NOMO-1 (cell line): ENCODE data around the gene LIPM.

Experiments
- DNase-seq, 2 experiments: peaks; one replicate each; lab custom pipeline; 2025; ENCODE audit not compliant: unreplicated experiment in 2 of 2; lab: John Stamatoyannopoulos, UW

Gene LIPM

DNA sequence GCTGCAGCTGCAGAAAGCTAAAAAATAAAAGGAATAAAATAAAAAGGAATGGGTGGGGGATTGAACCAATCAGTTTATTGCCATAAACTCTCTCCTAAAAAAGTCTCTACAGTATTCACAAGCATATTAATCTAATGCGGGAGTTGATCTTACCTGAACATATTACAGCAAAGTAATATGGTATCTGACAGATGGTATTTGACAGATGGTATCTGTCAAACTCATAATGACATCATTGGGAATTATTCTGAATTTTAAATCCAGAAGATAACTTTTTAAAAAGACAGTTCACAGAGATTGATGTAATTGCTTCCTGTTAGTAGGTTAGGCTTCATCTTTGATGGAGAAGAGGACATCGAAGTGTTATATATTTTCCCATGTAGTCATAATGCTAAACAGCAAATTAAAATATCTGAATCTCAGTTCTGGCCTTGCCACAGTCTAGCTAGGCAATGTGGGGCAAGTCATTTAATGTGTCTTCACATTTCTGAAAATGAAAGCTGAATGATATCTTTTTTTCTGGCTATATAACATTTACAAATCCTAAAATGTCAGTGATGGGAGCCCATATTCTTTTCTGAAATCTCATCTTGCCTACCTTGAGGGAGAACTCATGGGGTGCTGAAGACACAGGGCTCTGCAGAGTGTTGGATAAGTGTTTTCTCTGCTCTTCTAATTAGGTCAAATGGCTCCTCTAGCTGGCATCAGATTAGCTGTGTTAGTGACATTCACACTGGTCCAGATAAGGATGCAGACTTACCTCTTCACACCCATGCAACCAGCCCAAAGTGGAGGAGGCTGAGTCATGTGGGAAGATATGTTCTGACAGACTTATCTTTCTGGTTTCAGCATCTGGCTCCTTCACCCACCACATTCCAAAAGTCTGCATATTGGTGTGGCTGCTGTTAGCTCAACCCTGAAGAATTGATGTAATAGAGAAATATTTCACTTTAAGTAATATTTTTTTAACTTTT lies 2.1 kb upstream of the LIPM start:
- DNase-seq: no peak

DNA sequence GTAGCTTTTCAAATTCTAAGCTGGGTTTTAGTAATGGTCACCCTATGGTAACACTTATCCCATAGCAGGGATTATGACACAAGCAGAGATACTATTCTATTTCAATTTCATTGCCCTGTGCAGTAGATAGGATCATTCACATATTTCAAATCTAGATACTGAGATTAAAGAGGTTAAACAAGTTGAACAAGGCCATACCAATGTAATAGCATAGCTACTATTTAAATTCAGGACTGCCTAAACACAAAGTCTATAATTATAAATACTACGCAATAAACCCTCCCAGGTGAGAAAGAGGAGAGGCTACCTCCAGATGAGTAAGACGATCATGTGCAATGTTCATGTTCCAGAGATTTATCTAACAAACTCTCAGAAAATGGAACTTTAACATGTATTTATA lies 1.1 kb downstream of the LIPM start:
- no peak for DNase-seq

DNA sequence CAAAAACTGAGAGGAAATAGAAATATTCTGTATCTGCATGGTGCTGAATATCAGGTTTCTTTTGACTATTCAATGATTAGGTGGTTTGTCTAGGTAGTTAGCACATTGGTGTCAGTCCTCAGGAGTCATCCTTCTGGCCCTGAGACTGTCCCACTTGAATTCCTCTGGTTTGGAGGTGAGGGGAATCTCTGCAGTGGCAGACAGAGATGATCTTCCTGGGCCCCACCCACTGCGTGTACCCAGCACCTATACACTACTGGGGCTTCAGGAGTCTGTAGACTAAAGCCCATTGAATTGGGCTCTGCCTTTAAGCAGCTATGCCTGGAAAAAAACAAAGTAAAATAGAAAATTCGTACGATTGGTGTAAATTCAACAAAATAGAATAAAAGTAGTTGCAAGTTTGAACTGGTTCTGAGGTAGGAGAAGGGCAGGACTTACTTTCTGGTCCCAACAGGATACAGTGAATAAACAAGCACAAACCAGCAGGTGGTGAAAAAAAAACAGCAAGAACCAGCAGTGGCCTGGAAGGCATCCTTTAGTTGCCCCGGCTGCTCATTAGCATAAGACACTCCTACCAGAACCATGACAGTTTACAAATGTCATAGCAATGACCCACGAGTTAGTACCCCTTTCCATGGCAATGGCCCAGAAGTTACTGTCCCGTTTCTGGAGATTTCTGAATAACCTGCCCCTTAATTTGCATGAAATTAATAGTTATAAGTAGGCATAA lies 1.7 kb downstream of the LIPM start:
- DNase-seq: no peak

DNA sequence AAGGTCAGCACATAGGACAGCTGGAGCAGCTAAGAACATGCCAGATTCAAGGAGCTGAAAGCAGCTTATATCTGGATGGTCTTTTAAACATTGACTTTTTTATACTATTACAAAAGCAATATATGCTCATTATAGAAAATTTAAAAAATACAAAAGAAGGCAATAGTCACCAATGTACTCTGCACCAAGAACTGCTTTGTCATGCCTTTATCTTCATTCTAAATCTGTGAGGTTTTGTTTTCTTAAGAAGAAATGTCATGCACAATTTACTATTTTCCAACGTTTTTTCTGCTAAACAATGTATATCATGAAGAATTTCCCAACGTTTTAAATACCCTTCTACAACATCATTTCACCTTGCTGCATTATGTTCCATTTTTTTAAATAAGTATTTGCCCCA lies 2.8 kb downstream of the LIPM start:
- DNase-seq: no peak

DNA sequence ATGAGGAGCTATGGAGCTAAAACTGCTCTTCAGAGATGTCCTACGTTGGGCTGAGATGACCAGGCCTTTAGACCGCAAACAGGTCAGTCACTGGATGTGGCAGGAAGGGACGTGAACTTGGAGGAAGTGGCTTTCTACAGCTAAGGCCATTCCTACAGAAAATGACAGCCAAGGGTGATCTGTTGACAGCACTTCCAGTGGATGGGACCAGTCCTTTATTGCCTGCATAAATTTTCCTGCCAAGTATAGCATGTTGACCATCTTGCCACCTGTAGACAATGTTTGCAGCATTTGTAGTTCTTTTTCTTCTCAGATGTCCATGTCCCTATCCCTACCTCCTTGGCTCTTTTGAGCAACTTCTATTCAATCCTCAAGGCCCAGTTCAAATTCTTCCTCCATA lies 3.4 kb downstream of the LIPM start:
- no peak for DNase-seq

GRCh38 chr10:88809621-88810020 lies 7.1 kb downstream of the LIPM start:
- DNase-seq: no peak

GRCh38 chr10:88810196-88810961 lies 7.8 kb downstream of the LIPM start:
- DNase-seq: peak in 1 of 2 experiments; percentile 51

DNA sequence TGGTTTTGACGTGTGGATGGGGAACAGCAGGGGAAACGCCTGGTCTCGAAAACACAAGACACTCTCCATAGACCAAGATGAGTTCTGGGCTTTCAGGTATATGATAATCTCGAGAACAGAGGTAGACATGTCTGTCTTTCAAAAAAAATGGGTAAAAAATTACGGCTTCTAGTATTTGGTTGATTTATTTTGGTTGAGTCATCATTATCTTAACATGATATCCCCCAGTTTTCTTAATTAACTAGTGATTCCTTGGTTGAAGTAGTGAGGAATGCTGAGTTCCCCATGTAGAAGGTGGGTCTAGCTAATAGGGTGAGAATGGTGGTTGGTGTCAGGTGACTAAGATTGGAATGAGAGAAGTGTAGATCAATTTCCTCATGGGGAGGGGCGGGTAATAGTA lies 10.7 kb downstream of the LIPM start:
- DNase-seq: no peak

DNA sequence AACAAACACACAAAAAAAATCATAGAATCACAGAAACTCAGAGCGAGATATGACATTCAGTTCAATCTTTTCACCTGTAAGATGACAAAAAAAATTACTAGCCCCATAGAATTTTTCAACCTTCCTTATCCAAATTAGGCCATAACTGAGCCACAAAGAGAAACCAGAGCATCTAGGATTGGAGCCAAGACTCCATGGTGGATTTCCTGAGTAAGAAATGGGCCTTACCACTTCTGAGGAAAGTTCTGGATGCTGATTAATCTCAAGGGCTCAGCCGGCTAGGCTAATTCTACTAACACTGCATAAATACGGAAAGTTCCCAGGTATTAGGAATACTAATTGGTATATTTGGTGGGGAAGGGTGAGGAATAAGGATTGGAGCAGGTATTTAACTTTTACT lies 16.8 kb downstream of the LIPM start:
- no peak for DNase-seq

- DNase-seq: no peak
Observed at GRCh38 chr10:88820748-88821401, 18.3 kb downstream of the LIPM start.

- no peak for DNase-seq
Observed at GRCh38 chr10:88826388-88826787, 23.9 kb downstream of the LIPM start.

DNA sequence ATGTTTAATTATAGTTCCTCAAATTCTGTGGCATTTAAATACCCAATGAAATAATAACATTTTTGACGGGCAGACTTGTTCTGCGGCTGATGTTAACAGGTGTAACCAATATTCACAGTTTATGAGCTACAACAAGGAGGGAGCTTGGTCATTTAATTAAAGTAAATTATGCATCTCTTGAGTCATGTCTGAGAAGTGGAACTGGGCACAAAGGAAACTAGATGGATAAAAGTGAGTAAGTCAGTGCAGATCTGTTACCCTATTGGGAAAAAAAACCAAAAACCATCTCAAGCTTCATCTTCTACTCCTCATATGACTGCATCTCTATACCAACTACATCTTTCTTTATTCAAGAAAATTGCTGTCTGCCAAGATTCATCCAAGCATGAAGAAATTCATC lies 25.1 kb downstream of the LIPM start:
- DNase-seq: no peak

GRCh38 chr10:88828310-88828709 lies 25.8 kb downstream of the LIPM start:
- DNase-seq: no peak

DNA sequence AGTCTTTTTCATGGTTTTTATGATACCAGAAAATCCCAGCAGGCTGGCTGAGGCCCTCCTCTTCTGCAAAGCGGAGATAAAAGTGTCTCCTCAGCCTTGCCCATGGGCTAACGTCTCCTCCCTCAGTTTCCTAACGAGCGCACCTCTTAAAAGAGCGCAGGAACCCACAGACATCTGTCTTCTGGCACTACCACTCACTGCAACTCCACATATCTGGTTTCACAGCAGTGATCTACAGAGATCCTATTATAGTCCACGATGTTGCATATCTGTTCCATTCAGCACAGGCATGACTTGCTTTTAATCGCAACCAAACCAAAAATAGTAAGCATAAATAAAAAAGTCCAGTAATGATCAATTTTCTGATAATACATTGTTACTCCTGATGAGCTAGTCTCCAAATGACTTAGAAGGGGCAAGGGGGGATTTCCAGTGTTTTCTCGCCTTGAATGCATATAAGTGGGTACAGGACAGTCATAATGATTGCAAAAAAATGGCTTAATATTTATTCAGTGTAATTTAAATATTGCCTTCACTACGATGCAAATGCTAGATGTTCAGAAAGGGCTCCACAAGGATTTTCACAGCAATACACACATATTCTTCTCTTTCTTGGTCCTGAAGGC lies 28.2 kb downstream of the LIPM start:
- no peak for DNase-seq

- DNase-seq: no peak
Observed at GRCh38 chr10:88831709-88832108, 29.2 kb downstream of the LIPM start.

DNA sequence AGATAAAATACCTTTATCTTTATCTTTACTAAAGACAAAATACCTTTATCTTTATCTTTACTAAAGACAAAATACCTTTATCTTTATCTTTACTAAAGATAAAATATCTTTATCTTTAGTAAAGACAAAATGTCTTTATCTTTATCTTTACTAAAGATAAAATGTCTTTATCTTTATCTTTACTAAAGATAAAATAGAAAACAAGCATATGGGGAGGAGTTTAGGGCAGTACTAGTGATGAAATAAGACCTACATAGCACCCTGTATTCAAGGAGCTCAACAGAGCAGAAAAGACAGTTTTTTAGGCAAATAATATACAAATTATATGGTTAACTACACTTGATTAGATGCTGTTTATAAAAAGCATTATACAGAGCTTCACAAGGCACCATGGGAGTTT lies 29.8 kb downstream of the LIPM start:
- no peak for DNase-seq

GRCh38 chr10:88833156-88833555 lies 30.6 kb downstream of the LIPM start:
- no peak for DNase-seq

- peak; percentile 47 to 87 for DNase-seq
Observed at GRCh38 chr10:88833723-88834122, 31.2 kb downstream of the LIPM start.

DNA sequence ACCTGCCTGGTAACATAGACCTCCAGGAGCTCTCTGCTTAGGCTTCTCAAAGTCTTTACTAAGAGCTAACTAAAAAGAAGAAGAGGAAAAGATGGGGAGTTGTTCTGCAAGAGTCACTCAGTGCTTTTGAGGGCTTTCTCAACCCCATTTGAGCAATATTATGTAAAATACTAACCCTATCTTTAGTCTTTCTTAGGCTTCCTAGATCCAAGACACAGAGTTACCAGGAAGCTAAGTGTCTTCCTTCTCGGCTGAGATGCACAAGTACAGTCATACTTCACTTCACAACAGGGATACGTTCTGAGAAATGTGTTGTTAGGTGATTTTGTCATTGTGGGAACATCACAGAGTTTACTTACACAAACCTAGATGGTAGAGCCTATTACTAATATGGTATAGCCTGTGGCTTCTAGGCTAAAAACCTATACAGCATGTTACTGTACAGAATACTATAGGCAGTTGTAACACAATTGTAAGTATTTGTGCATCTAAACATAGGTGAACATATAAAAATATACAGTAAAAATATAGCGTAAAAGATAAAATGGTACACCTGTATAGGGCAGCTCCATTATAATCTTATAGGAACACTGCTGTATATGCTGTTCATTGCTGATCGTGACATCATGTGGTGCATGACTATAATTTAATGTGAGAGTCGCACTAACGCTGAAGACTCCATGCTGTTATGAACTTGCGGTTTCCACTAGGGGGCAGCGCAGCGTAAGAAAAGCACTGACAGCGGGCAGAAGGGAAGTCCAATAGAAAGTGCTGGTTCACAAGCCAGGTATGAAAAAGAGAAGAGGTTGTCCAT lies 32.8 kb downstream of the LIPM start:
- peak; percentile 85 to 89 for DNase-seq

GRCh38 chr10:88835910-88836221 lies 33.3 kb downstream of the LIPM start:
- DNase-seq: no peak
